HL-60 (cell line): Measurements from ENCODE around the gene DACT3.

Experiments
- POLR2AphosphoS5 ChIP-seq: IDR thresholded peaks from 2 replicates; pipeline ENCODE4 v1.6.1; 2012; ENCODE audit warnings: low read depth
- TF ChIP-seq, protein P1 (sequence below): IDR thresholded peaks from one replicate; pipeline ENCODE4 v1.5.1; 2011; ENCODE audit warnings: low read length, control low read depth, inconsistent platforms; ENCODE audit not compliant: insufficient read depth
- TF ChIP-seq, protein P2 (sequence below): IDR thresholded peaks from 2 replicates; pipeline ENCODE4 v1.6.1; 2012; ENCODE audit warnings: low read depth; ENCODE audit not compliant: insufficient replicate concordance

GRCh38 chr19:46600384-46601317 is 60.3 kb downstream of the DACT3 start:
- TF ChIP-seq, protein P1, sequence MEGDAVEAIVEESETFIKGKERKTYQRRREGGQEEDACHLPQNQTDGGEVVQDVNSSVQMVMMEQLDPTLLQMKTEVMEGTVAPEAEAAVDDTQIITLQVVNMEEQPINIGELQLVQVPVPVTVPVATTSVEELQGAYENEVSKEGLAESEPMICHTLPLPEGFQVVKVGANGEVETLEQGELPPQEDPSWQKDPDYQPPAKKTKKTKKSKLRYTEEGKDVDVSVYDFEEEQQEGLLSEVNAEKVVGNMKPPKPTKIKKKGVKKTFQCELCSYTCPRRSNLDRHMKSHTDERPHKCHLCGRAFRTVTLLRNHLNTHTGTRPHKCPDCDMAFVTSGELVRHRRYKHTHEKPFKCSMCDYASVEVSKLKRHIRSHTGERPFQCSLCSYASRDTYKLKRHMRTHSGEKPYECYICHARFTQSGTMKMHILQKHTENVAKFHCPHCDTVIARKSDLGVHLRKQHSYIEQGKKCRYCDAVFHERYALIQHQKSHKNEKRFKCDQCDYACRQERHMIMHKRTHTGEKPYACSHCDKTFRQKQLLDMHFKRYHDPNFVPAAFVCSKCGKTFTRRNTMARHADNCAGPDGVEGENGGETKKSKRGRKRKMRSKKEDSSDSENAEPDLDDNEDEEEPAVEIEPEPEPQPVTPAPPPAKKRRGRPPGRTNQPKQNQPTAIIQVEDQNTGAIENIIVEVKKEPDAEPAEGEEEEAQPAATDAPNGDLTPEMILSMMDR, result no peak
- TF ChIP-seq, protein P2, sequence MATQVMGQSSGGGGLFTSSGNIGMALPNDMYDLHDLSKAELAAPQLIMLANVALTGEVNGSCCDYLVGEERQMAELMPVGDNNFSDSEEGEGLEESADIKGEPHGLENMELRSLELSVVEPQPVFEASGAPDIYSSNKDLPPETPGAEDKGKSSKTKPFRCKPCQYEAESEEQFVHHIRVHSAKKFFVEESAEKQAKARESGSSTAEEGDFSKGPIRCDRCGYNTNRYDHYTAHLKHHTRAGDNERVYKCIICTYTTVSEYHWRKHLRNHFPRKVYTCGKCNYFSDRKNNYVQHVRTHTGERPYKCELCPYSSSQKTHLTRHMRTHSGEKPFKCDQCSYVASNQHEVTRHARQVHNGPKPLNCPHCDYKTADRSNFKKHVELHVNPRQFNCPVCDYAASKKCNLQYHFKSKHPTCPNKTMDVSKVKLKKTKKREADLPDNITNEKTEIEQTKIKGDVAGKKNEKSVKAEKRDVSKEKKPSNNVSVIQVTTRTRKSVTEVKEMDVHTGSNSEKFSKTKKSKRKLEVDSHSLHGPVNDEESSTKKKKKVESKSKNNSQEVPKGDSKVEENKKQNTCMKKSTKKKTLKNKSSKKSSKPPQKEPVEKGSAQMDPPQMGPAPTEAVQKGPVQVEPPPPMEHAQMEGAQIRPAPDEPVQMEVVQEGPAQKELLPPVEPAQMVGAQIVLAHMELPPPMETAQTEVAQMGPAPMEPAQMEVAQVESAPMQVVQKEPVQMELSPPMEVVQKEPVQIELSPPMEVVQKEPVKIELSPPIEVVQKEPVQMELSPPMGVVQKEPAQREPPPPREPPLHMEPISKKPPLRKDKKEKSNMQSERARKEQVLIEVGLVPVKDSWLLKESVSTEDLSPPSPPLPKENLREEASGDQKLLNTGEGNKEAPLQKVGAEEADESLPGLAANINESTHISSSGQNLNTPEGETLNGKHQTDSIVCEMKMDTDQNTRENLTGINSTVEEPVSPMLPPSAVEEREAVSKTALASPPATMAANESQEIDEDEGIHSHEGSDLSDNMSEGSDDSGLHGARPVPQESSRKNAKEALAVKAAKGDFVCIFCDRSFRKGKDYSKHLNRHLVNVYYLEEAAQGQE, result peak; percentile 55
- TF ChIP-seq POLR2AphosphoS5, result peak; percentile 66
